HCT116 (cell line): ENCODE results near the gene OR5F1. TPM values are rescaled to one million over a fixed set of nuclear protein-coding genes. Genes with fewer than 3 reads are reported as not detected.

Source experiments
- ATAC-seq: fragments of 200-7000 bp; cut with Tn5 transposase; 2 replicates; pipeline ENCODE4 v1.9.1; 2020; ENCODE audit warnings: mild to moderate bottlenecking, moderate library complexity
- Bru-seq: library from RNA; stranded (reverse); fragments of 400-500 nt; gene quantifications from one replicate; lab custom pipeline; 2021; lab: Mats Ljungman, UMichigan
- BruChase-seq, 2 experiments: library from RNA; stranded (reverse); fragments of 400-500 nt; gene quantifications; one replicate each; lab custom pipeline; 2021; lab: Mats Ljungman, UMichigan
- BruUV-seq: library from RNA; stranded (reverse); fragments of 400-500 nt; replicated peaks from 2 replicates; lab custom pipeline; 2021; lab: Mats Ljungman, UMichigan
- CTCF ChIA-PET: fragments of 300-600 bp; sonication (Branson Sonifier 250); formaldehyde crosslinking; loops from one replicate; lab custom pipeline; 2021; ENCODE audit warnings: antibody characterized with exemption; lab: Charles Lee
- POLR2A ChIA-PET: fragments of 300-600, 350-600 bp; sonication (Branson Sonifier 250); formaldehyde crosslinking; loops from one replicate; lab custom pipeline; 2021; ENCODE audit warnings: antibody characterized with exemption; lab: Charles Lee
- RAD21 ChIA-PET, 2 experiments: fragments of 300-600 bp; sonication (Branson Sonifier 250); formaldehyde crosslinking; loops; one replicate each; lab custom pipeline; 2023; ENCODE audit warnings: low total read pairs in 2 of 2; ENCODE audit not compliant: uncharacterized antibody in 2 of 2, unreplicated experiment in 2 of 2, low non-redundant PET in 1 of 2; lab: Charles Lee
- DNase-seq: peaks from one replicate; pipeline ENCODE4 v3.0.0-alpha.2; 2010; ENCODE audit warnings: low read depth, low spot score
- H2AFZ ChIP-seq: fragments of 200-600 bp; shearing (Covaris generic), sonication (generic); 2 replicates; pipeline ENCODE4 v1.6.1; 2017; ENCODE audit warnings: low read depth, mixed run types, mixed read lengths, antibody characterized with exemption, low read length; ENCODE audit not compliant: poor library complexity, severe bottlenecking
- H3K27ac ChIP-seq: 2 replicates; pipeline ENCODE4 v1.5.1; 2012; ENCODE audit warnings: low read depth, low read length
- H3K27me3 ChIP-seq: fragments of 200-600 bp; sonication (generic); 2 replicates; pipeline ENCODE4 v1.6.1; 2016; ENCODE audit warnings: mixed run types, low read length, mixed read lengths; ENCODE audit not compliant: insufficient read depth
- H3K36me3 ChIP-seq, 2 experiments: fragments of 200-500 bp in 1 of 2; fragments of 200-600 bp in 1 of 2; sonication (Bioruptor generic) in 1 of 2; sonication (generic) in 1 of 2; 2 replicates each; pipeline versions ENCODE4 v1.5.1 to v1.6.1; 2014 to 2016; ENCODE audit warnings: low read length in 2 of 2, inconsistent platforms in 1 of 2, mixed read lengths in 1 of 2, mixed run types in 1 of 2; ENCODE audit not compliant: insufficient read depth in 2 of 2, control insufficient read depth in 1 of 2
- H3K4me1 ChIP-seq, 2 experiments: fragments of 200-600 bp in 1 of 2; sonication (generic) in 1 of 2; 2 replicates each; pipeline versions ENCODE4 v1.5.1 to v1.6.1; 2012 to 2017; ENCODE audit warnings: low read length in 2 of 2, inconsistent platforms in 1 of 2, mild to moderate bottlenecking in 1 of 2, mixed read lengths in 1 of 2, mixed run types in 1 of 2, moderate library complexity in 1 of 2; ENCODE audit not compliant: insufficient read depth in 2 of 2, control insufficient read depth in 1 of 2
- H3K4me2 ChIP-seq: fragments of 200-600 bp; sonication (generic); 2 replicates; pipeline ENCODE4 v1.6.1; 2017; ENCODE audit warnings: mixed run types, low read length, mixed read lengths
- H3K4me3 ChIP-seq, 2 experiments: fragments of 200-600 bp in 1 of 2; sonication (generic) in 1 of 2; replicated peaks in 1 of 2; 2 replicates each; pipeline ENCODE4 v1.5.1; 2011 to 2016; ENCODE audit warnings: low read length in 2 of 2, control low read depth in 1 of 2, low read depth in 1 of 2, mild to moderate bottlenecking in 1 of 2, mixed read lengths in 1 of 2, mixed run types in 1 of 2
- H3K79me2 ChIP-seq: fragments of 200-600 bp; sonication (generic); 2 replicates; pipeline ENCODE4 v1.6.1; 2017; ENCODE audit warnings: mild to moderate bottlenecking, mixed run types, low read length, moderate library complexity, mixed read lengths; ENCODE audit not compliant: insufficient read depth
- H3K9ac ChIP-seq: fragments of 200-600 bp; sonication (generic); 2 replicates; pipeline ENCODE4 v1.6.1; 2016; ENCODE audit warnings: low read length, mixed read lengths
- H3K9me2 ChIP-seq: fragments of 200-600 bp; sonication (generic), shearing (Covaris generic); 2 replicates; pipeline ENCODE4 v1.6.1; 2017; ENCODE audit warnings: mixed run types, mild to moderate bottlenecking, moderate library complexity; ENCODE audit not compliant: insufficient read depth
- H3K9me3 ChIP-seq, 2 experiments: fragments of 200-500 bp in 1 of 2; fragments of 200-600 bp in 1 of 2; sonication (Bioruptor generic) in 1 of 2; sonication (generic) in 1 of 2; 2 replicates each; pipeline ENCODE4 v1.6.1; 2014 to 2017; ENCODE audit warnings: low read length in 2 of 2, mixed read lengths in 2 of 2, inconsistent platforms in 1 of 2, low read depth in 1 of 2, mild to moderate bottlenecking in 1 of 2, mixed run types in 1 of 2, moderate library complexity in 1 of 2; ENCODE audit not compliant: control insufficient read depth in 1 of 2, insufficient read depth in 1 of 2
- H4K20me1 ChIP-seq: fragments of 200-600 bp; sonication (generic), shearing (Covaris generic); 2 replicates; pipeline ENCODE4 v1.6.1; 2017; ENCODE audit warnings: mixed run types, mild to moderate bottlenecking, moderate library complexity; ENCODE audit not compliant: insufficient read depth
- CBX3 ChIP-seq: IDR thresholded peaks from 2 replicates; pipeline ENCODE4 v1.6.1; 2012; ENCODE audit warnings: low read depth
- EGR1 ChIP-seq: IDR thresholded peaks from 2 replicates; pipeline ENCODE4 v1.6.1; 2012; ENCODE audit warnings: low read depth
- EZH2 ChIP-seq: fragments of 200-600 bp; sonication (generic); IDR thresholded peaks from 2 replicates; pipeline ENCODE4 v1.6.1; 2017; ENCODE audit warnings: antibody characterized with exemption, mixed run types
- EZH2phosphoT487 ChIP-seq: fragments of 200-600 bp; IDR thresholded peaks from 2 replicates; pipeline ENCODE4 v1.6.1; 2018; ENCODE audit warnings: antibody characterized with exemption, borderline replicate concordance
- JUND ChIP-seq: IDR thresholded peaks from 2 replicates; pipeline ENCODE4 v1.6.1; 2012
- POLR2AphosphoS5 ChIP-seq: IDR thresholded peaks from 2 replicates; pipeline ENCODE4 v1.6.1; 2011; ENCODE audit warnings: mild to moderate bottlenecking, low read depth, low read length, moderate library complexity
- RAD21 ChIP-seq: IDR thresholded peaks from 2 replicates; pipeline ENCODE4 v1.6.1; 2012; ENCODE audit warnings: low read depth, mild to moderate bottlenecking
- SIN3A ChIP-seq: IDR thresholded peaks from 2 replicates; pipeline ENCODE4 v1.6.1; 2012; ENCODE audit warnings: low read depth
- SP1 ChIP-seq: IDR thresholded peaks from 2 replicates; pipeline ENCODE4 v1.6.1; 2012; ENCODE audit warnings: low read depth
- TCF7L2 ChIP-seq: IDR thresholded peaks from 2 replicates; pipeline ENCODE4 v1.7.0; 2011; ENCODE audit warnings: borderline replicate concordance, inconsistent platforms; ENCODE audit not compliant: insufficient read depth, insufficient read length; ENCODE audit errors: extremely low read depth
- YY1 ChIP-seq: IDR thresholded peaks from 2 replicates; pipeline ENCODE4 v1.6.1; 2011; ENCODE audit warnings: low read length, low read depth, moderate library complexity, mild to moderate bottlenecking; ENCODE audit not compliant: insufficient replicate concordance; ENCODE audit errors: extremely low read depth
- ZFX ChIP-seq: fragments of 450-650 bp; IDR thresholded peaks from 2 replicates; pipeline ENCODE4 v1.6.1; 2017
- ZNF274 ChIP-seq: fragments of 200-500 bp; sonication (Bioruptor generic); IDR thresholded peaks from 2 replicates; pipeline ENCODE4 v1.6.1; 2014; ENCODE audit warnings: mild to moderate bottlenecking, low read depth, low read length, inconsistent platforms
- intact Hi-C: fragments of 100-400 bp; cut with micrococcal nuclease; formaldehyde crosslinking; loops from 2 replicates; pipeline ENCODE4 v1.10.0; 2022
- long read RNA-seq: library from polyadenylated mRNA; unstranded; transcript quantifications from one replicate; pipeline ENCODE4 v2.0.0, GENCODE V29; 2021; ENCODE audit not compliant: unreplicated experiment
- polyA plus RNA-seq: library from polyadenylated mRNA; unstranded; fragments of >200 nt; gene quantifications from 2 replicates; pipeline ENCODE4 v1.2.1, GENCODE V29; 2012; ENCODE audit warnings: missing spikeins
- total RNA-seq: library from RNA; stranded (reverse); gene quantifications from one replicate; pipeline ENCODE4 v1.2.1, GENCODE V29; 2021; ENCODE audit not compliant: unreplicated experiment
- TF ChIP-seq, protein P1 (sequence below), 3 experiments: fragments of 200-600 bp in 1 of 3; sonication (generic) in 1 of 3; IDR thresholded peaks in 2 of 3; conservative IDR thresholded peaks in 1 of 3; 2 replicates each; pipeline ENCODE4 v1.5.1; 2012 to 2017; ENCODE audit warnings: low read depth in 2 of 3, low read length in 2 of 3, antibody characterized with exemption in 1 of 3, borderline replicate concordance in 1 of 3, control low read depth in 1 of 3, mild to moderate bottlenecking in 1 of 3, mixed read lengths in 1 of 3, mixed run types in 1 of 3, moderate library complexity in 1 of 3; ENCODE audit not compliant: insufficient read depth in 1 of 3
- TF ChIP-seq, protein P2 (sequence below): IDR thresholded peaks from 2 replicates; pipeline ENCODE4 v1.6.1; 2012
- TF ChIP-seq, protein P3 (sequence below): IDR thresholded peaks from 2 replicates; pipeline ENCODE4 v1.6.1; 2011; ENCODE audit warnings: mild to moderate bottlenecking, low read length, moderate library complexity; ENCODE audit not compliant: insufficient replicate concordance; ENCODE audit errors: extremely low read depth
- TF ChIP-seq, protein P4 (sequence below): IDR thresholded peaks from 2 replicates; pipeline ENCODE4 v1.6.1; 2012; ENCODE audit warnings: low read depth
- TF ChIP-seq, protein P5 (sequence below): IDR thresholded peaks from 2 replicates; pipeline ENCODE4 v1.6.1; 2012

The OR5F1 gene
- total RNA-seq (not detected), Bru-seq, nascent RNA (not detected), BruChase-seq, experiment 1, labeled RNA remaining after a 6-hour chase (not detected), BruChase-seq, experiment 2, labeled RNA remaining after a 2-hour chase (not detected)
- polyA plus RNA-seq: not detected in 2 replicates
- long read RNA-seq: 0 reads

DNA sequence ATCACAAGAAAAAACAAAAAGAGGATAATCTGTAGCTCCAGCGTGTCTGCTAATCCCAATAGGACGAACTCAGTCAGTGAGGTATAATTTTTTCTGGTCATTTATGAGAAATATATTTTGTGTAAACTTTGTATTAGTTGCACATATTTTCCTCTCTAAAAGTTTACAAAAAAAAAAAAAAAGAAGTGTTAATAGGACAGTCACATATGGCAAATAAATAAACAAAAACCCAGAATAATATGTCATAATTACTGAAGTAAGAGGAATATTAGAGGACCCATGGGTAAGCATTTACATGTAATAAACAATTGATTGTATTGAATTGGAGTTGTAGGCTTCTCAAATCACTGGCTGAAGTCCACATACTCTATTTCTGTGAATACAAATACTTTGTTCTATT lies at the start of gene OR5F1:
TSS of gene OR5F1 (minus strand) at position 101 of the 400 bp plus-strand sequence. CDS start at position 101, 0 bp downstream.
- Histone ChIP-seq H3K4me1 (no peaks in the 10 kb centered on the region), H3K27me3 (no peaks in the 10 kb centered on the region), H3K79me2 (no peaks in the 10 kb centered on the region), H2AFZ (no peak within 1 kb of the TSS), H3K4me3 (no peak within 1 kb of the TSS), H3K36me3 (no peaks in the 10 kb centered on the region), H3K27ac (no peak within 1 kb of the TSS), H3K9me2 (no peaks in the 10 kb centered on the region), H3K9me3 (peaks cover 0 to 12% of the 10 kb centered on the region in 2 experiments; a peak in 2 of 4 replicates), H3K4me2 (no peak within 1 kb of the TSS), H4K20me1 (no peaks in the 10 kb centered on the region), H3K9ac (no peak within 1 kb of the TSS)
- DNase-seq (no peak), ATAC-seq (no peak)
- POLR2A ChIA-PET: no interaction called here
- TF ChIP-seq SP1: no peak
- no peak for TF ChIP-seq TCF7L2
- TF ChIP-seq, protein P1, sequence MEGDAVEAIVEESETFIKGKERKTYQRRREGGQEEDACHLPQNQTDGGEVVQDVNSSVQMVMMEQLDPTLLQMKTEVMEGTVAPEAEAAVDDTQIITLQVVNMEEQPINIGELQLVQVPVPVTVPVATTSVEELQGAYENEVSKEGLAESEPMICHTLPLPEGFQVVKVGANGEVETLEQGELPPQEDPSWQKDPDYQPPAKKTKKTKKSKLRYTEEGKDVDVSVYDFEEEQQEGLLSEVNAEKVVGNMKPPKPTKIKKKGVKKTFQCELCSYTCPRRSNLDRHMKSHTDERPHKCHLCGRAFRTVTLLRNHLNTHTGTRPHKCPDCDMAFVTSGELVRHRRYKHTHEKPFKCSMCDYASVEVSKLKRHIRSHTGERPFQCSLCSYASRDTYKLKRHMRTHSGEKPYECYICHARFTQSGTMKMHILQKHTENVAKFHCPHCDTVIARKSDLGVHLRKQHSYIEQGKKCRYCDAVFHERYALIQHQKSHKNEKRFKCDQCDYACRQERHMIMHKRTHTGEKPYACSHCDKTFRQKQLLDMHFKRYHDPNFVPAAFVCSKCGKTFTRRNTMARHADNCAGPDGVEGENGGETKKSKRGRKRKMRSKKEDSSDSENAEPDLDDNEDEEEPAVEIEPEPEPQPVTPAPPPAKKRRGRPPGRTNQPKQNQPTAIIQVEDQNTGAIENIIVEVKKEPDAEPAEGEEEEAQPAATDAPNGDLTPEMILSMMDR (IDR thresholded peaks at IDR 0.05 in 2 of 3, conservative IDR thresholded peaks at IDR 0.05 in 1 of 3; ENCODE audit: borderline replicate concordance in 1 of 3, insufficient read depth in 1 of 3, low read depth in 2 of 3, low read length in 2 of 3): no peak
- no peak for TF ChIP-seq EZH2phosphoT487
- TF ChIP-seq JUND: no peak
- no peak for TF ChIP-seq YY1
- TF ChIP-seq, protein P2, sequence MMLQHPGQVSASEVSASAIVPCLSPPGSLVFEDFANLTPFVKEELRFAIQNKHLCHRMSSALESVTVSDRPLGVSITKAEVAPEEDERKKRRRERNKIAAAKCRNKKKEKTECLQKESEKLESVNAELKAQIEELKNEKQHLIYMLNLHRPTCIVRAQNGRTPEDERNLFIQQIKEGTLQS: no peak
- TF ChIP-seq, protein P3, sequence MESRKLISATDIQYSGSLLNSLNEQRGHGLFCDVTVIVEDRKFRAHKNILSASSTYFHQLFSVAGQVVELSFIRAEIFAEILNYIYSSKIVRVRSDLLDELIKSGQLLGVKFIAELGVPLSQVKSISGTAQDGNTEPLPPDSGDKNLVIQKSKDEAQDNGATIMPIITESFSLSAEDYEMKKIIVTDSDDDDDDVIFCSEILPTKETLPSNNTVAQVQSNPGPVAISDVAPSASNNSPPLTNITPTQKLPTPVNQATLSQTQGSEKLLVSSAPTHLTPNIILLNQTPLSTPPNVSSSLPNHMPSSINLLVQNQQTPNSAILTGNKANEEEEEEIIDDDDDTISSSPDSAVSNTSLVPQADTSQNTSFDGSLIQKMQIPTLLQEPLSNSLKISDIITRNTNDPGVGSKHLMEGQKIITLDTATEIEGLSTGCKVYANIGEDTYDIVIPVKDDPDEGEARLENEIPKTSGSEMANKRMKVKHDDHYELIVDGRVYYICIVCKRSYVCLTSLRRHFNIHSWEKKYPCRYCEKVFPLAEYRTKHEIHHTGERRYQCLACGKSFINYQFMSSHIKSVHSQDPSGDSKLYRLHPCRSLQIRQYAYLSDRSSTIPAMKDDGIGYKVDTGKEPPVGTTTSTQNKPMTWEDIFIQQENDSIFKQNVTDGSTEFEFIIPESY: no peak
- TF ChIP-seq ZFX: no peak
- TF ChIP-seq POLR2AphosphoS5: no peak
- TF ChIP-seq CBX3: no peak
- no peak for TF ChIP-seq RAD21
- TF ChIP-seq ZNF274: no peak
- TF ChIP-seq SIN3A: no peak
- TF ChIP-seq, protein P4, sequence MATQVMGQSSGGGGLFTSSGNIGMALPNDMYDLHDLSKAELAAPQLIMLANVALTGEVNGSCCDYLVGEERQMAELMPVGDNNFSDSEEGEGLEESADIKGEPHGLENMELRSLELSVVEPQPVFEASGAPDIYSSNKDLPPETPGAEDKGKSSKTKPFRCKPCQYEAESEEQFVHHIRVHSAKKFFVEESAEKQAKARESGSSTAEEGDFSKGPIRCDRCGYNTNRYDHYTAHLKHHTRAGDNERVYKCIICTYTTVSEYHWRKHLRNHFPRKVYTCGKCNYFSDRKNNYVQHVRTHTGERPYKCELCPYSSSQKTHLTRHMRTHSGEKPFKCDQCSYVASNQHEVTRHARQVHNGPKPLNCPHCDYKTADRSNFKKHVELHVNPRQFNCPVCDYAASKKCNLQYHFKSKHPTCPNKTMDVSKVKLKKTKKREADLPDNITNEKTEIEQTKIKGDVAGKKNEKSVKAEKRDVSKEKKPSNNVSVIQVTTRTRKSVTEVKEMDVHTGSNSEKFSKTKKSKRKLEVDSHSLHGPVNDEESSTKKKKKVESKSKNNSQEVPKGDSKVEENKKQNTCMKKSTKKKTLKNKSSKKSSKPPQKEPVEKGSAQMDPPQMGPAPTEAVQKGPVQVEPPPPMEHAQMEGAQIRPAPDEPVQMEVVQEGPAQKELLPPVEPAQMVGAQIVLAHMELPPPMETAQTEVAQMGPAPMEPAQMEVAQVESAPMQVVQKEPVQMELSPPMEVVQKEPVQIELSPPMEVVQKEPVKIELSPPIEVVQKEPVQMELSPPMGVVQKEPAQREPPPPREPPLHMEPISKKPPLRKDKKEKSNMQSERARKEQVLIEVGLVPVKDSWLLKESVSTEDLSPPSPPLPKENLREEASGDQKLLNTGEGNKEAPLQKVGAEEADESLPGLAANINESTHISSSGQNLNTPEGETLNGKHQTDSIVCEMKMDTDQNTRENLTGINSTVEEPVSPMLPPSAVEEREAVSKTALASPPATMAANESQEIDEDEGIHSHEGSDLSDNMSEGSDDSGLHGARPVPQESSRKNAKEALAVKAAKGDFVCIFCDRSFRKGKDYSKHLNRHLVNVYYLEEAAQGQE: no peak
- TF ChIP-seq, protein P5, sequence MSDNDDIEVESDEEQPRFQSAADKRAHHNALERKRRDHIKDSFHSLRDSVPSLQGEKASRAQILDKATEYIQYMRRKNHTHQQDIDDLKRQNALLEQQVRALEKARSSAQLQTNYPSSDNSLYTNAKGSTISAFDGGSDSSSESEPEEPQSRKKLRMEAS: no peak
- TF ChIP-seq EZH2: no peak
- TF ChIP-seq EGR1: no peak
- no TSS peak for BruUV-seq
- RAD21 ChIA-PET: no interaction called here
- intact Hi-C loops: no loop called here
- CTCF ChIA-PET: no interaction called here
